ENCODE results near the gene ZNF274.

DNA sequence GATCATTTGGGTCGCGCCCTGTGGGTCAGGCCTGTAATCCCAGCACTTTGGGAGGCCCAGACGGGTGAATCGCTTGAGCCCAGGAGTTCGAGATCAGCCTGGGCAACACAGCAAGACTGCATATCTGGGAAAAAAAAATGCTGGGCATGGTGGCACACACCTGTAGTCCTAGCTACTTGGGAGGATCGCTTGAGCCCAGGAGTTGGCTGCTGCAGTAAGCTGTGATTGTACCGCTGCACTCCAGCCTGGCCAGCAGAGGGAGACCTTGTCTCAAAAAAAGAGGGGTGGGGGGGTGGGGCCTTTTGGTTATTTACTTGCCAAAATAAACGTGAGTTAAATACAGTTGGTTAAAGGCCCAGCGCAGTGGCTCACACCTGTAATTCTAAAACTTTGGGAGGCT is 36.0 kb downstream of the ZNF274 start:
- TF ChIP-seq, protein P1, sequence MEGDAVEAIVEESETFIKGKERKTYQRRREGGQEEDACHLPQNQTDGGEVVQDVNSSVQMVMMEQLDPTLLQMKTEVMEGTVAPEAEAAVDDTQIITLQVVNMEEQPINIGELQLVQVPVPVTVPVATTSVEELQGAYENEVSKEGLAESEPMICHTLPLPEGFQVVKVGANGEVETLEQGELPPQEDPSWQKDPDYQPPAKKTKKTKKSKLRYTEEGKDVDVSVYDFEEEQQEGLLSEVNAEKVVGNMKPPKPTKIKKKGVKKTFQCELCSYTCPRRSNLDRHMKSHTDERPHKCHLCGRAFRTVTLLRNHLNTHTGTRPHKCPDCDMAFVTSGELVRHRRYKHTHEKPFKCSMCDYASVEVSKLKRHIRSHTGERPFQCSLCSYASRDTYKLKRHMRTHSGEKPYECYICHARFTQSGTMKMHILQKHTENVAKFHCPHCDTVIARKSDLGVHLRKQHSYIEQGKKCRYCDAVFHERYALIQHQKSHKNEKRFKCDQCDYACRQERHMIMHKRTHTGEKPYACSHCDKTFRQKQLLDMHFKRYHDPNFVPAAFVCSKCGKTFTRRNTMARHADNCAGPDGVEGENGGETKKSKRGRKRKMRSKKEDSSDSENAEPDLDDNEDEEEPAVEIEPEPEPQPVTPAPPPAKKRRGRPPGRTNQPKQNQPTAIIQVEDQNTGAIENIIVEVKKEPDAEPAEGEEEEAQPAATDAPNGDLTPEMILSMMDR (IDR thresholded peaks at IDR 0.05) = no peak
- TF ChIP-seq POLR2A (IDR thresholded peaks at IDR 0.05) = no peak
